HepG2 (cell line): ENCODE measurements around the gene DTNB. TPM values are rescaled to one million over a fixed set of nuclear protein-coding genes. Genes with fewer than 3 reads are reported as not detected.

ENCODE experiments used
- HOXA5 ChIP-seq: sonication (generic); formaldehyde crosslinking; IDR thresholded peaks from 2 replicates; pipeline ENCODE4 v1.4.0; 2020; ENCODE audit warnings: missing genetic modification reagents
- KLF11 ChIP-seq: IDR thresholded peaks from 2 replicates; pipeline ENCODE4 v1.6.1; 2016; ENCODE audit warnings: missing compliant biosample characterization
- PAWR ChIP-seq: sonication (generic); formaldehyde crosslinking; IDR thresholded peaks from 2 replicates; pipeline ENCODE4 v1.4.0; 2020; ENCODE audit warnings: missing genetic modification reagents, mild to moderate bottlenecking, borderline replicate concordance
- ZFP37 ChIP-seq: sonication (generic); formaldehyde crosslinking; IDR thresholded peaks from 2 replicates; pipeline ENCODE4 v1.4.0; 2020; ENCODE audit warnings: missing genetic modification reagents, borderline replicate concordance
- ZNF20 ChIP-seq: sonication (generic); formaldehyde crosslinking; IDR thresholded peaks from 2 replicates; pipeline ENCODE4 v1.4.0; 2020; ENCODE audit warnings: mild to moderate bottlenecking, moderate library complexity, missing genetic modification reagents
- ZNF367 ChIP-seq: sonication (generic); formaldehyde crosslinking; IDR thresholded peaks from 2 replicates; pipeline ENCODE4 v1.4.0; 2020; ENCODE audit warnings: missing genetic modification reagents, borderline replicate concordance
- ZSCAN21 ChIP-seq: sonication (generic); formaldehyde crosslinking; IDR thresholded peaks from 2 replicates; pipeline ENCODE4 v1.8.0; 2022; ENCODE audit warnings: mild to moderate bottlenecking, missing genetic modification reagents, moderate library complexity, borderline replicate concordance
- polyA plus RNA-seq, 8 experiments: library from polyadenylated mRNA; depleted of rRNA in 3 of 8; stranded (reverse) in 7 of 8; unstranded in 1 of 8; fragments of >200 nt; fragmentation: Illumina TruSeq in 4 of 8; extraction: Trizol in 4 of 8; gene quantifications; 2 replicates each; pipeline versions ENCODE4 v1.2.1 to v1.2.3, GENCODE V29; 2011 to 2016; ENCODE audit warnings: low read depth in 4 of 8, missing spikeins in 1 of 8, mixed read lengths in 1 of 8; ENCODE audit not compliant: insufficient read depth in 1 of 8
- total RNA-seq, 5 experiments: library from RNA; depleted of rRNA; stranded (reverse); fragments of >200 nt; fragmentation: Illumina TruSeq; extraction: Trizol; gene quantifications; 2 replicates each; pipeline ENCODE4 v1.2.3, GENCODE V29; 2016; ENCODE audit warnings: low read depth in 1 of 5
- TF ChIP-seq, protein P1 (sequence below): sonication (generic); formaldehyde crosslinking; IDR thresholded peaks from 2 replicates; pipeline ENCODE4 v1.8.0; 2022; ENCODE audit warnings: missing genetic modification reagents, mild to moderate bottlenecking, borderline replicate concordance
- TF ChIP-seq, protein P2 (sequence below): sonication (generic); formaldehyde crosslinking; IDR thresholded peaks from 2 replicates; pipeline ENCODE4 v1.5.1; 2020; ENCODE audit warnings: mild to moderate bottlenecking, moderate library complexity, missing genetic modification reagents
- TF ChIP-seq, protein P3 (sequence below): sonication (generic); formaldehyde crosslinking; IDR thresholded peaks from 2 replicates; pipeline ENCODE4 v1.4.0; 2020; ENCODE audit warnings: mild to moderate bottlenecking, missing genetic modification reagents
- TF ChIP-seq, protein P4 (sequence below): sonication (generic); formaldehyde crosslinking; conservative IDR thresholded peaks from 2 replicates; pipeline ENCODE4 v1.8.0; 2022; ENCODE audit warnings: mild to moderate bottlenecking, moderate library complexity, missing genetic modification reagents
- TF ChIP-seq, protein P5 (sequence below): sonication (generic); formaldehyde crosslinking; IDR thresholded peaks from 2 replicates; pipeline ENCODE4 v1.8.1; 2023; ENCODE audit warnings: mild to moderate bottlenecking, inconsistent platforms, moderate library complexity, missing genetic modification reagents, borderline replicate concordance
- TF ChIP-seq, protein P6 (sequence below): IDR thresholded peaks from 2 replicates; pipeline ENCODE4 v1.6.1; 2016; ENCODE audit warnings: low read depth
- TF ChIP-seq, protein P7 (sequence below): sonication (generic); formaldehyde crosslinking; IDR thresholded peaks from 2 replicates; pipeline ENCODE4 v1.9.0; 2021; ENCODE audit warnings: missing genetic modification reagents, borderline replicate concordance
- TF ChIP-seq, protein P8 (sequence below): sonication (generic); formaldehyde crosslinking; IDR thresholded peaks from 2 replicates; pipeline ENCODE4 v1.4.0; 2020; ENCODE audit warnings: mild to moderate bottlenecking, low read depth, missing genetic modification reagents

DTNB gene
- total and polyA plus RNA-seq, 2 of the 13 experiments (the other 11 are each of a cell fraction or from before 2014, with no cell fraction given) = 14.4 to 23.9 TPM

DNA sequence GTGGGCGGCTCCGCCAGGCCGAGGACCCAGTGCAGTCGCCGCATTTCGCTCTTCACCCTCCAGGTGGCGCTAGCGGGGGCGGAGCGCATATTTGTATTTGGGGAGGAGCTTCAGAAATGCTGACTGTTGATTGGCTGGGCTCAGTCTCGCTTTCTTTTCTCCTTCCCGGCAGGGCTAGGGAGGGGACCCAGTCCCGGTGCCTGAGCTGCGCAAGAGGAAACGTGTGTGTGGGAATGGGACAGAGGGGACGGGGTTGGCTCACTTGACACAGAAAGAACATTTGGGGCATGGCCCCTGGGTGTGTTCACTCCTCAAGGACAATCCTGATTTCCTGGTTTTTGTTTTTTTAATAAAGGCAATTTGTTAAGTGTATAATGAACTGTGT lies 311.3 kb downstream of the DTNB start (continued):
- TF ChIP-seq, protein P1, sequence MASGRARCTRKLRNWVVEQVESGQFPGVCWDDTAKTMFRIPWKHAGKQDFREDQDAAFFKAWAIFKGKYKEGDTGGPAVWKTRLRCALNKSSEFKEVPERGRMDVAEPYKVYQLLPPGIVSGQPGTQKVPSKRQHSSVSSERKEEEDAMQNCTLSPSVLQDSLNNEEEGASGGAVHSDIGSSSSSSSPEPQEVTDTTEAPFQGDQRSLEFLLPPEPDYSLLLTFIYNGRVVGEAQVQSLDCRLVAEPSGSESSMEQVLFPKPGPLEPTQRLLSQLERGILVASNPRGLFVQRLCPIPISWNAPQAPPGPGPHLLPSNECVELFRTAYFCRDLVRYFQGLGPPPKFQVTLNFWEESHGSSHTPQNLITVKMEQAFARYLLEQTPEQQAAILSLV (CRISPR knock-in tag) = 0 out of 2 replicates have a peak, but pooled peaks have one; percentile 49
- TF ChIP-seq KLF11 (CRISPR knock-in tag) = peak; percentile 94
- TF ChIP-seq, protein P2, sequence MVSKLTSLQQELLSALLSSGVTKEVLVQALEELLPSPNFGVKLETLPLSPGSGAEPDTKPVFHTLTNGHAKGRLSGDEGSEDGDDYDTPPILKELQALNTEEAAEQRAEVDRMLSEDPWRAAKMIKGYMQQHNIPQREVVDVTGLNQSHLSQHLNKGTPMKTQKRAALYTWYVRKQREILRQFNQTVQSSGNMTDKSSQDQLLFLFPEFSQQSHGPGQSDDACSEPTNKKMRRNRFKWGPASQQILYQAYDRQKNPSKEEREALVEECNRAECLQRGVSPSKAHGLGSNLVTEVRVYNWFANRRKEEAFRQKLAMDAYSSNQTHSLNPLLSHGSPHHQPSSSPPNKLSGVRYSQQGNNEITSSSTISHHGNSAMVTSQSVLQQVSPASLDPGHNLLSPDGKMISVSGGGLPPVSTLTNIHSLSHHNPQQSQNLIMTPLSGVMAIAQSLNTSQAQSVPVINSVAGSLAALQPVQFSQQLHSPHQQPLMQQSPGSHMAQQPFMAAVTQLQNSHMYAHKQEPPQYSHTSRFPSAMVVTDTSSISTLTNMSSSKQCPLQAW (CRISPR knock-in tag) = 0 out of 2 replicates have a peak, but pooled peaks have one; percentile 56
- TF ChIP-seq ZNF367 (CRISPR knock-in tag) = 0 out of 2 replicates have a peak, but pooled peaks have one; percentile 17
- no peak for TF ChIP-seq ZSCAN21
- peak; percentile 88 for TF ChIP-seq HOXA5
- no peak for TF ChIP-seq ZNF20 (CRISPR knock-in tag)
- TF ChIP-seq, protein P3, sequence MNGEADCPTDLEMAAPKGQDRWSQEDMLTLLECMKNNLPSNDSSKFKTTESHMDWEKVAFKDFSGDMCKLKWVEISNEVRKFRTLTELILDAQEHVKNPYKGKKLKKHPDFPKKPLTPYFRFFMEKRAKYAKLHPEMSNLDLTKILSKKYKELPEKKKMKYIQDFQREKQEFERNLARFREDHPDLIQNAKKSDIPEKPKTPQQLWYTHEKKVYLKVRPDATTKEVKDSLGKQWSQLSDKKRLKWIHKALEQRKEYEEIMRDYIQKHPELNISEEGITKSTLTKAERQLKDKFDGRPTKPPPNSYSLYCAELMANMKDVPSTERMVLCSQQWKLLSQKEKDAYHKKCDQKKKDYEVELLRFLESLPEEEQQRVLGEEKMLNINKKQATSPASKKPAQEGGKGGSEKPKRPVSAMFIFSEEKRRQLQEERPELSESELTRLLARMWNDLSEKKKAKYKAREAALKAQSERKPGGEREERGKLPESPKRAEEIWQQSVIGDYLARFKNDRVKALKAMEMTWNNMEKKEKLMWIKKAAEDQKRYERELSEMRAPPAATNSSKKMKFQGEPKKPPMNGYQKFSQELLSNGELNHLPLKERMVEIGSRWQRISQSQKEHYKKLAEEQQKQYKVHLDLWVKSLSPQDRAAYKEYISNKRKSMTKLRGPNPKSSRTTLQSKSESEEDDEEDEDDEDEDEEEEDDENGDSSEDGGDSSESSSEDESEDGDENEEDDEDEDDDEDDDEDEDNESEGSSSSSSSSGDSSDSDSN (CRISPR knock-in tag) = peak; percentile 46; the same call in 1 of the 2 replicates
- no peak for TF ChIP-seq PAWR (CRISPR knock-in tag)
- TF ChIP-seq, protein P4, sequence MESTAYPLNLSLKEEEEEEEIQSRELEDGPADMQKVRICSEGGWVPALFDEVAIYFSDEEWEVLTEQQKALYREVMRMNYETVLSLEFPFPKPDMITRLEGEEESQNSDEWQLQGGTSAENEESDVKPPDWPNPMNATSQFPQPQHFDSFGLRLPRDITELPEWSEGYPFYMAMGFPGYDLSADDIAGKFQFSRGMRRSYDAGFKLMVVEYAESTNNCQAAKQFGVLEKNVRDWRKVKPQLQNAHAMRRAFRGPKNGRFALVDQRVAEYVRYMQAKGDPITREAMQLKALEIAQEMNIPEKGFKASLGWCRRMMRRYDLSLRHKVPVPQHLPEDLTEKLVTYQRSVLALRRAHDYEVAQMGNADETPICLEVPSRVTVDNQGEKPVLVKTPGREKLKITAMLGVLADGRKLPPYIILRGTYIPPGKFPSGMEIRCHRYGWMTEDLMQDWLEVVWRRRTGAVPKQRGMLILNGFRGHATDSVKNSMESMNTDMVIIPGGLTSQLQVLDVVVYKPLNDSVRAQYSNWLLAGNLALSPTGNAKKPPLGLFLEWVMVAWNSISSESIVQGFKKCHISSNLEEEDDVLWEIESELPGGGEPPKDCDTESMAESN (CRISPR knock-in tag) = peak; percentile 33; the same call in 1 of the 2 replicates
- TF ChIP-seq, protein P5, sequence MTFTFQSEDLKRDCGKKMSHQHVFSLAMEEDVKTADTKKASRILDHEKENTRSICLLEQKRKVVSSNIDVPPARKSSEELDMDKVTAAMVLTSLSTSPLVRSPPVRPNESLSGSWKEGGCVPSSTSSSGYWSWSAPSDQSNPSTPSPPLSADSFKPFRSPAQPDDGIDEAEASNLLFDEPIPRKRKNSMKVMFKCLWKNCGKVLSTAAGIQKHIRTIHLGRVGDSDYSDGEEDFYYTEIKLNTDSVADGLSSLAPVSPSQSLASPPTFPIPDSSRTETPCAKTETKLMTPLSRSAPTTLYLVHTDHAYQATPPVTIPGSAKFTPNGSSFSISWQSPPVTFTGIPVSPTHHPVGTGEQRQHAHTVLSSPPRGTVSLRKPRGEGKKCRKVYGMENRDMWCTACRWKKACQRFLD (CRISPR knock-in tag) = peak; percentile 85; the same call in 1 of the 2 replicates
- TF ChIP-seq, protein P6, sequence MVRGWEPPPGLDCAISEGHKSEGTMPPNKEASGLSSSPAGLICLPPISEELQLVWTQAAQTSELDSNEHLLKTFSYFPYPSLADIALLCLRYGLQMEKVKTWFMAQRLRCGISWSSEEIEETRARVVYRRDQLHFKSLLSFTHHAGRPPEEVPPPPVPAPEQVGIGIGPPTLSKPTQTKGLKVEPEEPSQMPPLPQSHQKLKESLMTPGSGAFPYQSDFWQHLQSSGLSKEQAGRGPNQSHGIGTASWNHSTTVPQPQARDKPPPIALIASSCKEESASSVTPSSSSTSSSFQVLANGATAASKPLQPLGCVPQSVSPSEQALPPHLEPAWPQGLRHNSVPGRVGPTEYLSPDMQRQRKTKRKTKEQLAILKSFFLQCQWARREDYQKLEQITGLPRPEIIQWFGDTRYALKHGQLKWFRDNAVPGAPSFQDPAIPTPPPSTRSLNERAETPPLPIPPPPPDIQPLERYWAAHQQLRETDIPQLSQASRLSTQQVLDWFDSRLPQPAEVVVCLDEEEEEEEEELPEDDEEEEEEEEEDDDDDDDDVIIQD (CRISPR knock-in tag) = peak; percentile 86
- TF ChIP-seq, protein P7, sequence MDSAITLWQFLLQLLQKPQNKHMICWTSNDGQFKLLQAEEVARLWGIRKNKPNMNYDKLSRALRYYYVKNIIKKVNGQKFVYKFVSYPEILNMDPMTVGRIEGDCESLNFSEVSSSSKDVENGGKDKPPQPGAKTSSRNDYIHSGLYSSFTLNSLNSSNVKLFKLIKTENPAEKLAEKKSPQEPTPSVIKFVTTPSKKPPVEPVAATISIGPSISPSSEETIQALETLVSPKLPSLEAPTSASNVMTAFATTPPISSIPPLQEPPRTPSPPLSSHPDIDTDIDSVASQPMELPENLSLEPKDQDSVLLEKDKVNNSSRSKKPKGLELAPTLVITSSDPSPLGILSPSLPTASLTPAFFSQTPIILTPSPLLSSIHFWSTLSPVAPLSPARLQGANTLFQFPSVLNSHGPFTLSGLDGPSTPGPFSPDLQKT (CRISPR knock-in tag) = no peak
- TF ChIP-seq, protein P8, sequence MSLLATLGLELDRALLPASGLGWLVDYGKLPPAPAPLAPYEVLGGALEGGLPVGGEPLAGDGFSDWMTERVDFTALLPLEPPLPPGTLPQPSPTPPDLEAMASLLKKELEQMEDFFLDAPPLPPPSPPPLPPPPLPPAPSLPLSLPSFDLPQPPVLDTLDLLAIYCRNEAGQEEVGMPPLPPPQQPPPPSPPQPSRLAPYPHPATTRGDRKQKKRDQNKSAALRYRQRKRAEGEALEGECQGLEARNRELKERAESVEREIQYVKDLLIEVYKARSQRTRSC (CRISPR knock-in tag) = peak; percentile 78; the same call in 1 of the 2 replicates
- peak; percentile 75; the same call in 1 of the 2 replicates for TF ChIP-seq ZFP37 (CRISPR knock-in tag)
